HepG2 (cell line): ENCODE measurements around the gene IL6ST. TPM values are rescaled to one million over a fixed set of nuclear protein-coding genes. Genes with fewer than 3 reads are reported as not detected.

ENCODE experiments used
- ARHGAP35 ChIP-seq: sonication (generic); formaldehyde crosslinking; IDR thresholded peaks from 2 replicates; pipeline ENCODE4 v1.9.0; 2022; ENCODE audit warnings: mild to moderate bottlenecking, inconsistent platforms, moderate library complexity, missing genetic modification reagents, borderline replicate concordance
- BCL6 ChIP-seq: IDR thresholded peaks from 2 replicates; pipeline ENCODE4 v1.6.1; 2016; ENCODE audit warnings: missing genetic modification reagents, missing compliant biosample characterization
- EP300 ChIP-seq, 3 experiments: sonication (generic) in 1 of 3; formaldehyde crosslinking in 1 of 3; IDR thresholded peaks; 2 replicates each; pipeline versions ENCODE4 v1.5.1 to v1.6.1; 2011 to 2020; ENCODE audit warnings: low read depth in 2 of 3, low read length in 2 of 3, borderline replicate concordance in 1 of 3, improper control_type of control experiment in 1 of 3, mild to moderate bottlenecking in 1 of 3, missing genetic modification reagents in 1 of 3, moderate library complexity in 1 of 3
- ESRRA ChIP-seq: sonication (generic); formaldehyde crosslinking; IDR thresholded peaks from 2 replicates; pipeline ENCODE4 v1.5.1; 2020; ENCODE audit warnings: mild to moderate bottlenecking, low read depth, missing genetic modification reagents
- FOXA1 ChIP-seq, 2 experiments: fragments of 450-650 bp in 1 of 2; sonication (generic) in 1 of 2; formaldehyde crosslinking in 1 of 2; IDR thresholded peaks; 2 replicates each; pipeline versions ENCODE4 v1.4.0 to v1.6.1; 2016 to 2020; ENCODE audit warnings: missing genetic modification reagents in 1 of 2
- HOMEZ ChIP-seq: IDR thresholded peaks from 2 replicates; pipeline ENCODE4 v1.6.1; 2016; ENCODE audit warnings: low read depth
- LCORL ChIP-seq, 2 experiments: fragments of 450-650 bp in 1 of 2; sonication (generic) in 1 of 2; formaldehyde crosslinking in 1 of 2; IDR thresholded peaks; 2 replicates each; pipeline versions ENCODE4 v1.5.0 to v1.6.1; 2017 to 2020; ENCODE audit warnings: antibody characterized with exemption in 1 of 2, missing genetic modification reagents in 1 of 2
- MIER2 ChIP-seq: IDR thresholded peaks from 2 replicates; pipeline ENCODE4 v1.6.1; 2016; ENCODE audit warnings: missing biosample characterization, missing genetic modification reagents
- PPARG ChIP-seq: conservative IDR thresholded peaks from 2 replicates; pipeline ENCODE4 v1.6.1; 2016; ENCODE audit warnings: missing biosample characterization, missing genetic modification reagents
- RCOR2 ChIP-seq: IDR thresholded peaks from 2 replicates; pipeline ENCODE4 v1.6.1; 2016; ENCODE audit warnings: missing biosample characterization, missing genetic modification reagents
- RXRB ChIP-seq: IDR thresholded peaks from 2 replicates; pipeline ENCODE4 v1.6.1; 2016; ENCODE audit warnings: borderline replicate concordance, missing genetic modification reagents, missing compliant biosample characterization
- TARDBP ChIP-seq: sonication (generic); formaldehyde crosslinking; IDR thresholded peaks from 2 replicates; pipeline ENCODE4 v1.8.0; 2022; ENCODE audit warnings: mild to moderate bottlenecking, missing genetic modification reagents
- ZBED4 ChIP-seq: sonication (generic); formaldehyde crosslinking; IDR thresholded peaks from 2 replicates; pipeline ENCODE4 v1.4.0; 2020; ENCODE audit warnings: missing genetic modification reagents, borderline replicate concordance
- ZBTB26 ChIP-seq: IDR thresholded peaks from 2 replicates; pipeline ENCODE4 v1.6.1; 2016; ENCODE audit warnings: missing compliant biosample characterization, missing genetic modification reagents, borderline replicate concordance
- ZBTB33 ChIP-seq: sonication (generic); formaldehyde crosslinking; IDR thresholded peaks from 2 replicates; pipeline ENCODE4 v1.4.0; 2020; ENCODE audit warnings: missing genetic modification reagents
- ZNF772 ChIP-seq: sonication (generic); formaldehyde crosslinking; IDR thresholded peaks from 2 replicates; pipeline ENCODE4 v1.5.0; 2020; ENCODE audit warnings: mild to moderate bottlenecking, missing genetic modification reagents
- ZSCAN12 ChIP-seq: sonication (generic); formaldehyde crosslinking; IDR thresholded peaks from 2 replicates; pipeline ENCODE4 v1.9.0; 2021; ENCODE audit warnings: mild to moderate bottlenecking, missing genetic modification reagents
- polyA plus RNA-seq, 8 experiments: library from polyadenylated mRNA; depleted of rRNA in 3 of 8; stranded (reverse) in 7 of 8; unstranded in 1 of 8; fragments of >200 nt; fragmentation: Illumina TruSeq in 4 of 8; extraction: Trizol in 4 of 8; gene quantifications; 2 replicates each; pipeline versions ENCODE4 v1.2.1 to v1.2.3, GENCODE V29; 2011 to 2016; ENCODE audit warnings: low read depth in 4 of 8, missing spikeins in 1 of 8, mixed read lengths in 1 of 8; ENCODE audit not compliant: insufficient read depth in 1 of 8
- total RNA-seq, 5 experiments: library from RNA; depleted of rRNA; stranded (reverse); fragments of >200 nt; fragmentation: Illumina TruSeq; extraction: Trizol; gene quantifications; 2 replicates each; pipeline ENCODE4 v1.2.3, GENCODE V29; 2016; ENCODE audit warnings: low read depth in 1 of 5

The IL6ST gene
- total and polyA plus RNA-seq, 2 of the 13 experiments (the other 11 are each of a cell fraction or from before 2014, with no cell fraction given), result 66.6 to 166 TPM

GRCh38 chr5:56012281-56012963 lies 17.7 kb upstream of the IL6ST start (continued):
- TF ChIP-seq FOXA1 (IDR thresholded peaks at IDR 0.05), result no peak
- peak; percentile 65; the same call in 1 of the 2 replicates for TF ChIP-seq FOXA1 (CRISPR knock-in tag; IDR thresholded peaks at IDR 0.05)
- no peak for TF ChIP-seq ARHGAP35
- TF ChIP-seq ZBTB26 (CRISPR knock-in tag), result no peak
- TF ChIP-seq RXRB, result peak; percentile 60; the same call in 1 of the 2 replicates
- TF ChIP-seq ESRRA (CRISPR knock-in tag), result peak; percentile 60; the same call in 1 of the 2 replicates
- no peak for TF ChIP-seq ZSCAN12 (CRISPR knock-in tag)
- 0 out of 2 replicates have a peak, but pooled peaks have one; percentile 24 for TF ChIP-seq ZBED4 (CRISPR knock-in tag)
- peak in 1 of 2 experiments; percentile 64; a peak in 2 of 4 replicates for TF ChIP-seq EP300 (IDR thresholded peaks at IDR 0.05; ENCODE audit: low read depth in 2 of 2, low read length in 2 of 2)
- TF ChIP-seq EP300 (CRISPR knock-in tag; IDR thresholded peaks at IDR 0.05; ENCODE audit: borderline replicate concordance), result no peak
- peak; percentile 45; the same call in 1 of the 2 replicates for TF ChIP-seq MIER2 (CRISPR knock-in tag)
- no peak for TF ChIP-seq LCORL (IDR thresholded peaks at IDR 0.05)
- peak; percentile 21; the same call in 1 of the 2 replicates for TF ChIP-seq LCORL (CRISPR knock-in tag; IDR thresholded peaks at IDR 0.05)
- peak; percentile 70; the same call in 1 of the 2 replicates for TF ChIP-seq PPARG
- peak; percentile 41; the same call in 1 of the 2 replicates for TF ChIP-seq ZBTB33 (CRISPR knock-in tag)
- TF ChIP-seq RCOR2 (CRISPR knock-in tag), result peak; percentile 94
- no peak for TF ChIP-seq ZNF772
- 0 out of 2 replicates have a peak, but pooled peaks have one; percentile 35 for TF ChIP-seq BCL6 (CRISPR knock-in tag)
- peak; percentile 72; the same call in 1 of the 2 replicates for TF ChIP-seq HOMEZ (CRISPR knock-in tag)
- peak; percentile 51; the same call in 1 of the 2 replicates for TF ChIP-seq TARDBP (CRISPR knock-in tag)
